HuH-7.5 (cell line): ENCODE data around the gene RPL27.

ENCODE experiments used
- DNase-seq: peaks from one replicate; pipeline ENCODE4 v3.0.0; 2011; ENCODE audit warnings: low spot score

The RPL27 gene

GRCh38 chr17:43051969-43052368, 53.8 kb downstream of the RPL27 start:
- no peak for DNase-seq
